ENCODE measurements around the gene PNRC2. TPM values are rescaled to one million over a fixed set of nuclear protein-coding genes. Genes with fewer than 3 reads are reported as not detected.
"Not testable (repeated sequence)": the region's sequence is repeated elsewhere in the genome, so short reads cannot be mapped to it uniquely, and the experiment has no call there.

PNRC2 gene
- total RNA-seq, 1 donor from 2014 or later, result 132 TPM

DNA sequence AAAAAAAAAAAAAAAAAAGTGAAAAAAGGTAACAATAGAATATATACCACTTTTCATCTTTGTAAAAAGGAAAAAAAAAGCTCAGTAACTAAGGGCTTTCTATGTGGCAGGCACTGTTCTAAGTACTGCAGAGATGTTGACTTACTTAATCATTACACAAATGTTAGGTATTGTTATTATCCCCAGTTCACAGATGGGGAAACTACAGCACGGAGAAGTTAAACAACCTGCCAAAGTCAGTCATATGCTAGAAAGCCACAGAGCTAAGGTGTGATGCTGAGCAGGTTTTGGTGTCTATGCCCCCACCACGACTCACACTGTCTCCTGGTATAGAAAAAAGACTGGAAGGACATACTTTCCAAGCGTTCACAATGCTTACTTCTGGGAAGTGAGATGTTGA is 6.6 kb upstream of the PNRC2 start:
- H3K27me3 Mint-ChIP-seq, result no peaks in the 10 kb centered on the region
- no peak overlapping the region for H3K27ac Mint-ChIP-seq
- H3K4me1 Mint-ChIP-seq (ENCODE audit: unreplicated experiment), result peaks cover 17% of the 10 kb centered on the region
- no peak overlapping the region for H3K4me3 Mint-ChIP-seq
- H3K36me3 Mint-ChIP-seq, result no peaks in the 10 kb centered on the region
- TF ChIP-seq, protein P1, sequence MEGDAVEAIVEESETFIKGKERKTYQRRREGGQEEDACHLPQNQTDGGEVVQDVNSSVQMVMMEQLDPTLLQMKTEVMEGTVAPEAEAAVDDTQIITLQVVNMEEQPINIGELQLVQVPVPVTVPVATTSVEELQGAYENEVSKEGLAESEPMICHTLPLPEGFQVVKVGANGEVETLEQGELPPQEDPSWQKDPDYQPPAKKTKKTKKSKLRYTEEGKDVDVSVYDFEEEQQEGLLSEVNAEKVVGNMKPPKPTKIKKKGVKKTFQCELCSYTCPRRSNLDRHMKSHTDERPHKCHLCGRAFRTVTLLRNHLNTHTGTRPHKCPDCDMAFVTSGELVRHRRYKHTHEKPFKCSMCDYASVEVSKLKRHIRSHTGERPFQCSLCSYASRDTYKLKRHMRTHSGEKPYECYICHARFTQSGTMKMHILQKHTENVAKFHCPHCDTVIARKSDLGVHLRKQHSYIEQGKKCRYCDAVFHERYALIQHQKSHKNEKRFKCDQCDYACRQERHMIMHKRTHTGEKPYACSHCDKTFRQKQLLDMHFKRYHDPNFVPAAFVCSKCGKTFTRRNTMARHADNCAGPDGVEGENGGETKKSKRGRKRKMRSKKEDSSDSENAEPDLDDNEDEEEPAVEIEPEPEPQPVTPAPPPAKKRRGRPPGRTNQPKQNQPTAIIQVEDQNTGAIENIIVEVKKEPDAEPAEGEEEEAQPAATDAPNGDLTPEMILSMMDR (conservative IDR thresholded peaks at IDR 0.05), result no peak
- no peak for DNase-seq (ENCODE audit: extremely low spot score, unreplicated experiment)
- H3K9me3 Mint-ChIP-seq, result no peaks in the 10 kb centered on the region

GRCh38 chr1:23957096-23957495 is 2.5 kb upstream of the PNRC2 start:
- Mint-ChIP-seq H3K4me1 (ENCODE audit: unreplicated experiment) (peaks cover 26% of the 10 kb centered on the region), H3K36me3 (peaks cover 22% of the 10 kb centered on the region), H3K9me3 (no peaks in the 10 kb centered on the region), H3K4me3 (peak overlapping the region; percentile 81), H3K27me3 (no peaks in the 10 kb centered on the region), H3K27ac (peak overlapping the region; percentile 95)
- DNase-seq (ENCODE audit: extremely low spot score, unreplicated experiment), result no peak
- TF ChIP-seq, protein P1 (conservative IDR thresholded peaks at IDR 0.05), result no peak

DNA sequence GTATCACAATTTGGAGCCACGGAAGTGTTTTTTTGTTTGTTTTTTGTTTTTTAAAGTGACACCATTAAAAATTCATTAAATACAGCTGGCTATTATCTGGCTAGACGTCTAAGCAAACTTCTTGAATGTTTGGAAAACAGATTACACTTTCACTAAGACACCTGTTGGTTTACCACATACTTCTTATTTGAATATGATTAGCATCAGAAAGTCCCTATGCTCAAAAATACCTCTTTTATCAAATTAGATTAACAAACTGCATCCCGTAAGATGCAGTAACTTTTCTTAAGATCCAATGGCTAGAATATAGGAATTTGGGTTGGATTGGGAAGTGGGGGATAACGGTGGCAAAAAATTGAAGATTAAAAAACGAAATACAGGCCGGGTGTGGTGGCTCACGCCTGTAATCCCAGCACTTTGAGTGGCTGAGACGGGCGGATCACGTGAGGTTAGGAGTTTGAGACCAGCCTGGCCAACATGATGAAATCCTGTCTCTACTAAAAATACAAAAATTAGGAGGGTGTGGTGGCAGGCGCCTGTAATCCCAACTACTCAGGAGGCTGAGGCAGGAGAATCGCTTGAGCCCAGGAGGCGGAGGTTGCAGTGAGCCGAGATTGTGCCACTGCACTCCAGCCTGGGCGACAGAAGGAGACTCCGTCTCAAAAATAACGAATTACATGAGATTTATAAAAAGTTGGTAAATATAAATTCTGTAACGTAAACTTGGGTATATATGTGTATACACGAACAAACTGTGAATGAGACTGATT is 1.4 kb upstream of the PNRC2 start:
- not testable (repeated sequence) for H3K9me3 Mint-ChIP-seq; DNase-seq (ENCODE audit: extremely low spot score, unreplicated experiment); H3K27me3 Mint-ChIP-seq
- H3K4me3 Mint-ChIP-seq, result peak overlapping the region; percentile 100
- H3K4me1 Mint-ChIP-seq (ENCODE audit: unreplicated experiment), result peaks cover 26% of the 10 kb centered on the region
- H3K27ac Mint-ChIP-seq, result peak overlapping the region; percentile 100
- H3K36me3 Mint-ChIP-seq, result peaks cover 22% of the 10 kb centered on the region

GRCh38 chr1:23958810-23959460 is 693 bp upstream of the PNRC2 start:
- peaks cover 22% of the 10 kb centered on the region for H3K36me3 Mint-ChIP-seq
- H3K27ac Mint-ChIP-seq, result peak overlapping the region; percentile 100
- H3K4me3 Mint-ChIP-seq, result peak overlapping the region; percentile 100
- peaks cover 26% of the 10 kb centered on the region for H3K4me1 Mint-ChIP-seq (ENCODE audit: unreplicated experiment)
- TF ChIP-seq, protein P1 (conservative IDR thresholded peaks at IDR 0.05), result peak; percentile 32
- peak; percentile 88 for DNase-seq (ENCODE audit: extremely low spot score, unreplicated experiment)
- H3K9me3 Mint-ChIP-seq, result no peaks in the 10 kb centered on the region
- H3K27me3 Mint-ChIP-seq, result no peaks in the 10 kb centered on the region

- Mint-ChIP-seq H3K9me3 (no peaks in the 10 kb centered on the region), H3K27me3 (no peaks in the 10 kb centered on the region), H3K27ac (peak overlapping the region; percentile 100), H3K36me3 (peaks cover 25% of the 10 kb centered on the region), H3K4me1 (ENCODE audit: unreplicated experiment) (peaks cover 21% of the 10 kb centered on the region), H3K4me3 (peak overlapping the region; percentile 100)
- TF ChIP-seq, protein P1 (conservative IDR thresholded peaks at IDR 0.05), result no peak
- DNase-seq (ENCODE audit: extremely low spot score, unreplicated experiment), result no peak
Observed at GRCh38 chr1:23960291-23961020, 828 bp downstream of the PNRC2 start.

Measured in type B pancreatic cell (in vitro differentiated cells).